HCT116 (cell line): ENCODE data around the gene GRM1. TPM values are rescaled to one million over a fixed set of nuclear protein-coding genes. Genes with fewer than 3 reads are reported as not detected.

Experiments
- ATAC-seq: fragments of 200-7000 bp; cut with Tn5 transposase; 2 replicates; pipeline ENCODE4 v1.9.1; 2020; ENCODE audit warnings: mild to moderate bottlenecking, moderate library complexity
- BruUV-seq: library from RNA; stranded (reverse); fragments of 400-500 nt; replicated peaks from 2 replicates; lab custom pipeline; 2021; lab: Mats Ljungman, UMichigan
- CTCF ChIA-PET: fragments of 300-600 bp; sonication (Branson Sonifier 250); formaldehyde crosslinking; loops from one replicate; lab custom pipeline; 2021; ENCODE audit warnings: antibody characterized with exemption; lab: Charles Lee
- POLR2A ChIA-PET: fragments of 300-600, 350-600 bp; sonication (Branson Sonifier 250); formaldehyde crosslinking; loops from one replicate; lab custom pipeline; 2021; ENCODE audit warnings: antibody characterized with exemption; lab: Charles Lee
- RAD21 ChIA-PET, 2 experiments: fragments of 300-600 bp; sonication (Branson Sonifier 250); formaldehyde crosslinking; loops; one replicate each; lab custom pipeline; 2023; ENCODE audit warnings: low total read pairs in 2 of 2; ENCODE audit not compliant: uncharacterized antibody in 2 of 2, unreplicated experiment in 2 of 2, low non-redundant PET in 1 of 2; lab: Charles Lee
- DNase-seq: peaks from one replicate; pipeline ENCODE4 v3.0.0-alpha.2; 2010; ENCODE audit warnings: low read depth, low spot score
- H2AFZ ChIP-seq: fragments of 200-600 bp; shearing (Covaris generic), sonication (generic); 2 replicates; pipeline ENCODE4 v1.6.1; 2017; ENCODE audit warnings: low read depth, mixed run types, mixed read lengths, antibody characterized with exemption, low read length; ENCODE audit not compliant: poor library complexity, severe bottlenecking
- H3K27ac ChIP-seq: 2 replicates; pipeline ENCODE4 v1.5.1; 2012; ENCODE audit warnings: low read depth, low read length
- H3K27me3 ChIP-seq: fragments of 200-600 bp; sonication (generic); 2 replicates; pipeline ENCODE4 v1.6.1; 2016; ENCODE audit warnings: mixed run types, low read length, mixed read lengths; ENCODE audit not compliant: insufficient read depth
- H3K36me3 ChIP-seq, 2 experiments: fragments of 200-500 bp in 1 of 2; fragments of 200-600 bp in 1 of 2; sonication (Bioruptor generic) in 1 of 2; sonication (generic) in 1 of 2; 2 replicates each; pipeline versions ENCODE4 v1.5.1 to v1.6.1; 2014 to 2016; ENCODE audit warnings: low read length in 2 of 2, inconsistent platforms in 1 of 2, mixed read lengths in 1 of 2, mixed run types in 1 of 2; ENCODE audit not compliant: insufficient read depth in 2 of 2, control insufficient read depth in 1 of 2
- H3K4me1 ChIP-seq, 2 experiments: fragments of 200-600 bp in 1 of 2; sonication (generic) in 1 of 2; 2 replicates each; pipeline versions ENCODE4 v1.5.1 to v1.6.1; 2012 to 2017; ENCODE audit warnings: low read length in 2 of 2, inconsistent platforms in 1 of 2, mild to moderate bottlenecking in 1 of 2, mixed read lengths in 1 of 2, mixed run types in 1 of 2, moderate library complexity in 1 of 2; ENCODE audit not compliant: insufficient read depth in 2 of 2, control insufficient read depth in 1 of 2
- H3K4me2 ChIP-seq: fragments of 200-600 bp; sonication (generic); 2 replicates; pipeline ENCODE4 v1.6.1; 2017; ENCODE audit warnings: mixed run types, low read length, mixed read lengths
- H3K4me3 ChIP-seq, 2 experiments: fragments of 200-600 bp in 1 of 2; sonication (generic) in 1 of 2; replicated peaks in 1 of 2; 2 replicates each; pipeline ENCODE4 v1.5.1; 2011 to 2016; ENCODE audit warnings: low read length in 2 of 2, control low read depth in 1 of 2, low read depth in 1 of 2, mild to moderate bottlenecking in 1 of 2, mixed read lengths in 1 of 2, mixed run types in 1 of 2
- H3K79me2 ChIP-seq: fragments of 200-600 bp; sonication (generic); 2 replicates; pipeline ENCODE4 v1.6.1; 2017; ENCODE audit warnings: mild to moderate bottlenecking, mixed run types, low read length, moderate library complexity, mixed read lengths; ENCODE audit not compliant: insufficient read depth
- H3K9ac ChIP-seq: fragments of 200-600 bp; sonication (generic); 2 replicates; pipeline ENCODE4 v1.6.1; 2016; ENCODE audit warnings: low read length, mixed read lengths
- H3K9me2 ChIP-seq: fragments of 200-600 bp; sonication (generic), shearing (Covaris generic); 2 replicates; pipeline ENCODE4 v1.6.1; 2017; ENCODE audit warnings: mixed run types, mild to moderate bottlenecking, moderate library complexity; ENCODE audit not compliant: insufficient read depth
- H3K9me3 ChIP-seq, 2 experiments: fragments of 200-500 bp in 1 of 2; fragments of 200-600 bp in 1 of 2; sonication (Bioruptor generic) in 1 of 2; sonication (generic) in 1 of 2; 2 replicates each; pipeline ENCODE4 v1.6.1; 2014 to 2017; ENCODE audit warnings: low read length in 2 of 2, mixed read lengths in 2 of 2, inconsistent platforms in 1 of 2, low read depth in 1 of 2, mild to moderate bottlenecking in 1 of 2, mixed run types in 1 of 2, moderate library complexity in 1 of 2; ENCODE audit not compliant: control insufficient read depth in 1 of 2, insufficient read depth in 1 of 2
- H4K20me1 ChIP-seq: fragments of 200-600 bp; sonication (generic), shearing (Covaris generic); 2 replicates; pipeline ENCODE4 v1.6.1; 2017; ENCODE audit warnings: mixed run types, mild to moderate bottlenecking, moderate library complexity; ENCODE audit not compliant: insufficient read depth
- CBX3 ChIP-seq: IDR thresholded peaks from 2 replicates; pipeline ENCODE4 v1.6.1; 2012; ENCODE audit warnings: low read depth
- EGR1 ChIP-seq: IDR thresholded peaks from 2 replicates; pipeline ENCODE4 v1.6.1; 2012; ENCODE audit warnings: low read depth
- FOSL1 ChIP-seq: IDR thresholded peaks from 2 replicates; pipeline ENCODE4 v1.6.1; 2012; ENCODE audit warnings: low read depth
- POLR2A ChIP-seq: IDR thresholded peaks from 2 replicates; pipeline ENCODE4 v1.7.0; 2011; ENCODE audit warnings: borderline replicate concordance; ENCODE audit not compliant: insufficient read depth, insufficient read length; ENCODE audit errors: extremely low read depth
- RAD21 ChIP-seq: IDR thresholded peaks from 2 replicates; pipeline ENCODE4 v1.6.1; 2012; ENCODE audit warnings: low read depth, mild to moderate bottlenecking
- SP1 ChIP-seq: IDR thresholded peaks from 2 replicates; pipeline ENCODE4 v1.6.1; 2012; ENCODE audit warnings: low read depth
- TCF7L2 ChIP-seq: IDR thresholded peaks from 2 replicates; pipeline ENCODE4 v1.7.0; 2011; ENCODE audit warnings: borderline replicate concordance, inconsistent platforms; ENCODE audit not compliant: insufficient read depth, insufficient read length; ENCODE audit errors: extremely low read depth
- ZNF274 ChIP-seq: fragments of 200-500 bp; sonication (Bioruptor generic); IDR thresholded peaks from 2 replicates; pipeline ENCODE4 v1.6.1; 2014; ENCODE audit warnings: mild to moderate bottlenecking, low read depth, low read length, inconsistent platforms
- intact Hi-C: fragments of 100-400 bp; cut with micrococcal nuclease; formaldehyde crosslinking; loops from 2 replicates; pipeline ENCODE4 v1.10.0; 2022
- total RNA-seq: library from RNA; stranded (reverse); gene quantifications from one replicate; pipeline ENCODE4 v1.2.1, GENCODE V29; 2021; ENCODE audit not compliant: unreplicated experiment
- TF ChIP-seq, protein P1 (sequence below): IDR thresholded peaks from 2 replicates; pipeline ENCODE4 v1.6.1; 2011; ENCODE audit warnings: mild to moderate bottlenecking, low read length, moderate library complexity; ENCODE audit not compliant: insufficient replicate concordance; ENCODE audit errors: extremely low read depth
- TF ChIP-seq, protein P2 (sequence below): IDR thresholded peaks from 2 replicates; pipeline ENCODE4 v1.6.1; 2012

The GRM1 gene
- total RNA-seq, 1 experiment from 2014 or later: not detected

DNA sequence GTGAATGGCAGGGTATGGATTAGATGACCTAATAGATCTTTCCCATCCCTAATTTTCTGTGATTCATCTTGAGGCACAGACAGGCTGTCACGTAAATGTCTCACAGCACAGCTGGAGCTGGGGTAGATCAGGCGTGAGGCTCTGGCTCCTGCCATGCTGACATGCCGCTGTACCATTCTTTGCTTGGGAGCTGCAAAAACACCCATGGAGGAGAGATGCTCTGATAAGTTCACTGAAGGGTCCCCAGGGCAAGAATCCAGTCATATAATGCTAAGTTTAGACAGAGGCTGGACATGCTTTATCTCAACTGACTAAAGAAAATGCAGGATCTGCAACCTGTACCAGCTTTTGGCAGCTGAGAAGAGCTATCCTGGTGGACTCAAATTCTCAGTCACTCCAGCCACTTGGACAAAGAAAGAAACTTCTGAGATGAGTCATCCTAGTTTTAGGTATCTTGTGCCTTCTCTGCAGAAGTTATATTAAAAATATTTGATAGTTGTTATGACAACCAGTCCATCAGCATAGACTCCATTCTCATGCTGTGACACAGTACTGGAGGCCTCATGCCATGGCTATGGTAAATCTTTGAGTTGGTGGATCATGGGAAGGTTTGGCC lies 329.7 kb downstream of the GRM1 start:
- no peak overlapping the region for H3K9ac ChIP-seq
- H3K27ac ChIP-seq: no peak overlapping the region
- H2AFZ ChIP-seq: no peak overlapping the region

DNA sequence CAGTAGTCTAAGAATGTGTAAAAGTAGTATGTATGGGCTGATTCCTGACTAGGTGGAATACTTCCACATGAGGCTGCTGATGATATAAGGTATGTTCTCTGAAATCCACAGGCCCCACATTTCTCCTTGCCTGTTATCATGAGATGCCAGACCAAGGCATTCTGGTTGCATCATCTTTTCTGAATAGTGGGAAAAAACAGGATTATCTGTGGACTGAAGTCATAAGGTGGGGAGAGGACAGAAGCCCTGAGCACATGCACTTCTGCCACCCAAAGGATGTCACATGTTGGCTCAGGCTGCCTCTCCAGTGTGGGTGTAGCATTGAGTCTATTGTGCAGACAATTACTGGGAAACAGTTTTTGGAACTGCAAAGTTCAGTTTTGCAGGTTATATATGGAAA lies 330.3 kb downstream of the GRM1 start:
- Histone ChIP-seq H3K4me2 (no peak overlapping the region), H3K36me3 (no peaks in the 10 kb centered on the region), H3K27ac (no peak overlapping the region), H3K27me3 (peaks cover 4% of the 10 kb centered on the region), H3K4me3 (no peak overlapping the region), H4K20me1 (no peaks in the 10 kb centered on the region), H3K9me2 (no peaks in the 10 kb centered on the region), H3K9ac (no peak overlapping the region), H3K9me3 (no peaks in the 10 kb centered on the region), H2AFZ (no peak overlapping the region), H3K79me2 (no peaks in the 10 kb centered on the region), H3K4me1 (peaks cover 0 to 8% of the 10 kb centered on the region in 2 experiments; a peak in 1 of 4 replicates)
- no peak for DNase-seq
- ATAC-seq: no peak
- intact Hi-C loops: no loop called here
- ChIA-PET CTCF (no interaction called here), RAD21 (no interaction called here), POLR2A (no interaction called here)
- no peak for TF ChIP-seq SP1
- no peak for TF ChIP-seq RAD21
- no peak for TF ChIP-seq ZNF274
- TF ChIP-seq POLR2A: no peak
- TF ChIP-seq, protein P1, sequence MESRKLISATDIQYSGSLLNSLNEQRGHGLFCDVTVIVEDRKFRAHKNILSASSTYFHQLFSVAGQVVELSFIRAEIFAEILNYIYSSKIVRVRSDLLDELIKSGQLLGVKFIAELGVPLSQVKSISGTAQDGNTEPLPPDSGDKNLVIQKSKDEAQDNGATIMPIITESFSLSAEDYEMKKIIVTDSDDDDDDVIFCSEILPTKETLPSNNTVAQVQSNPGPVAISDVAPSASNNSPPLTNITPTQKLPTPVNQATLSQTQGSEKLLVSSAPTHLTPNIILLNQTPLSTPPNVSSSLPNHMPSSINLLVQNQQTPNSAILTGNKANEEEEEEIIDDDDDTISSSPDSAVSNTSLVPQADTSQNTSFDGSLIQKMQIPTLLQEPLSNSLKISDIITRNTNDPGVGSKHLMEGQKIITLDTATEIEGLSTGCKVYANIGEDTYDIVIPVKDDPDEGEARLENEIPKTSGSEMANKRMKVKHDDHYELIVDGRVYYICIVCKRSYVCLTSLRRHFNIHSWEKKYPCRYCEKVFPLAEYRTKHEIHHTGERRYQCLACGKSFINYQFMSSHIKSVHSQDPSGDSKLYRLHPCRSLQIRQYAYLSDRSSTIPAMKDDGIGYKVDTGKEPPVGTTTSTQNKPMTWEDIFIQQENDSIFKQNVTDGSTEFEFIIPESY: no peak
- TF ChIP-seq CBX3: no peak
- no TSS peak for BruUV-seq

More for the DNA sequence above, 329.7 kb downstream of the GRM1 start:
- Histone ChIP-seq H3K4me2 (no peak overlapping the region), H3K9me2 (no peaks in the 10 kb centered on the region), H3K27me3 (peaks cover 4% of the 10 kb centered on the region), H3K79me2 (no peaks in the 10 kb centered on the region), H3K9me3 (no peaks in the 10 kb centered on the region), H4K20me1 (no peaks in the 10 kb centered on the region), H3K4me1 (peaks cover 0 to 8% of the 10 kb centered on the region in 2 experiments; a peak in 1 of 4 replicates), H3K4me3 (no peak overlapping the region), H3K36me3 (no peaks in the 10 kb centered on the region)
- TF ChIP-seq CBX3: no peak
- no peak for TF ChIP-seq FOSL1
- TF ChIP-seq, protein P2, sequence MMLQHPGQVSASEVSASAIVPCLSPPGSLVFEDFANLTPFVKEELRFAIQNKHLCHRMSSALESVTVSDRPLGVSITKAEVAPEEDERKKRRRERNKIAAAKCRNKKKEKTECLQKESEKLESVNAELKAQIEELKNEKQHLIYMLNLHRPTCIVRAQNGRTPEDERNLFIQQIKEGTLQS: no peak
- no peak for TF ChIP-seq EGR1
- TF ChIP-seq TCF7L2: no peak
- ATAC-seq: no peak
- intact Hi-C loops: no loop called here
- ChIA-PET RAD21 (no interaction called here), CTCF (no interaction called here), POLR2A (no interaction called here)
- BruUV-seq: no TSS peak
- DNase-seq: no peak
